ENCODE results near the gene IL27RA.

DNA sequence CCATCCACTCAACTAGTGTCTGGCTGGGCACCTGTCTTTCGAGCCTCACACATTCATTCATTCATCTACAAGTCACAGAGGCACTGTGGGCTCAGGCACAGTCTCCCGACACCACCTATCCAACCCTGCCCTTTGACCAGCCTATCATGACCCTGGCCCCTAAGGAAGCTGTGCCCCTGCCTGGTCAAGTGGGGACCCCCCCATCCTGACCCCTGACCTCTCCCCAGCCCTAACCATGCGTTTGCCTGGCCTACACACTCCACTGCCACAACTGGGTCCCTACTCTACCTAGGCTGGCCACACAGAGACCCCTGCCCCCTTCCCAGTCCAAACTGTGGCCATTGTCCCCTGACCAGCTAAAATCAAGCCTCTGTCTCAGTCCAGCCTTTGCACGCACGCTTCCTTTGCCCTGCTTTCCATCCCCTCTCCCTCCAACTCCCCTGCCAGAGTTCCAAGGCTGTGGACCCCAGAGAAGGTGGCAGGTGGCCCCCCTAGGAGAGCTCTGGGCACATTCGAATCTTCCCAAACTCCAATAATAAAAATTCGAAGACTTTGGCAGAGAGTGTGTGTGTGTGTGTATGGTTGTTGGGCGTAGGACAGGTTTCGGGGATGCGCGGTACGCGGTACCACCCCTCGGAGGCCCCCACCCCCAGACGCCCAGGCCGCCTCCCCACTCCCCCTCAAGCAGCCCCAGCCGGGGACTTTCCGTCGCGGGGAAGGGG, 404 bp upstream of the IL27RA start:
- no peak for TF ChIP-seq MXI1 (IDR thresholded peaks at IDR 0.05; ENCODE audit: borderline replicate concordance, low read depth, low read length)
- no peak for TF ChIP-seq SMC3 (IDR thresholded peaks at IDR 0.05; ENCODE audit: low read depth, low read length)

Measured in IMR-90 (cell line).